Caki2 (cell line): ENCODE results near the gene TENM4. TPM values are rescaled to one million over a fixed set of nuclear protein-coding genes. Genes with fewer than 3 reads are reported as not detected.

Experiments used
- DNase-seq: peaks from one replicate; pipeline ENCODE4 v3.0.0-alpha.2; 2015; ENCODE audit warnings: low read depth
- in situ Hi-C: cut with HindIII; loops from 2 replicates; pipeline ENCODE4 v1.10.0; 2016; ENCODE audit warnings: low sequenced_read_pairs, low pct_unique_long_range_greater_than_20kb, mixed read lengths
- total RNA-seq: library from RNA; depleted of rRNA; stranded (reverse); fragments of >200 nt; shearing (Covaris generic); gene quantifications from 2 replicates; pipeline ENCODE4 v1.2.3, GENCODE V29; 2014; ENCODE audit warnings: low replicate concordance

Gene TENM4
- total RNA-seq, 1 experiment from 2014 or later, result 0.17 TPM

GRCh38 chr11:78676026-78676557, 764.7 kb downstream of the TENM4 start:
- no peak for DNase-seq
- in situ Hi-C loops, result no loop called here

- no peak for DNase-seq
- in situ Hi-C loops, result no loop called here
Observed at GRCh38 chr11:78672850-78673620, 767.8 kb downstream of the TENM4 start.

GRCh38 chr11:78669249-78669648, 771.6 kb downstream of the TENM4 start:
- in situ Hi-C loops, result no loop called here
- no peak for DNase-seq

GRCh38 chr11:78667461-78667860, 773.4 kb downstream of the TENM4 start:
- DNase-seq, result no peak
- in situ Hi-C loops, result no loop called here

GRCh38 chr11:78666675-78667160, 774.1 kb downstream of the TENM4 start:
- in situ Hi-C loops, result no loop called here

GRCh38 chr11:78664636-78665035, 776.2 kb downstream of the TENM4 start:
- DNase-seq, result no peak
- in situ Hi-C loops, result no loop called here

More at GRCh38 chr11:78666675-78667160, 774.1 kb downstream of the TENM4 start:
- DNase-seq, result no peak

GRCh38 chr11:78662811-78663210, 778.0 kb downstream of the TENM4 start:
- in situ Hi-C loops, result no loop called here
- DNase-seq, result no peak

- DNase-seq, result no peak
- in situ Hi-C loops, result no loop called here
Observed at GRCh38 chr11:78660471-78660870, 780.4 kb downstream of the TENM4 start.

- in situ Hi-C loops, result no loop called here
Observed at GRCh38 chr11:78659326-78660270, 781.2 kb downstream of the TENM4 start.

GRCh38 chr11:78657968-78658839, 782.6 kb downstream of the TENM4 start:
- in situ Hi-C loops, result no loop called here
- no peak for DNase-seq

More at GRCh38 chr11:78659326-78660270, 781.2 kb downstream of the TENM4 start:
- no peak for DNase-seq

- in situ Hi-C loops, result no loop called here
- no peak for DNase-seq
Observed at GRCh38 chr11:78657441-78657840, 783.4 kb downstream of the TENM4 start.

GRCh38 chr11:78656984-78657383, 783.8 kb downstream of the TENM4 start:
- in situ Hi-C loops, result no loop called here
- no peak for DNase-seq

- in situ Hi-C loops, result no loop called here
- DNase-seq, result no peak
Observed at GRCh38 chr11:78656327-78656726, 784.5 kb downstream of the TENM4 start.

GRCh38 chr11:78655561-78655960, 785.3 kb downstream of the TENM4 start:
- DNase-seq, result no peak
- in situ Hi-C loops, result no loop called here

- in situ Hi-C loops, result no loop called here
- no peak for DNase-seq
Observed at GRCh38 chr11:78654866-78655265, 786.0 kb downstream of the TENM4 start.

GRCh38 chr11:78654071-78654470, 786.8 kb downstream of the TENM4 start:
- DNase-seq, result no peak
- in situ Hi-C loops, result no loop called here

GRCh38 chr11:78653294-78653909, 787.4 kb downstream of the TENM4 start:
- DNase-seq, result no peak
- in situ Hi-C loops, result no loop called here
